ENCODE data around the gene EDIL3. TPM values are rescaled to one million over a fixed set of nuclear protein-coding genes. Genes with fewer than 3 reads are reported as not detected.

The EDIL3 gene
- total RNA-seq, 1 experiment from 2014 or later, result 7.2 TPM

DNA sequence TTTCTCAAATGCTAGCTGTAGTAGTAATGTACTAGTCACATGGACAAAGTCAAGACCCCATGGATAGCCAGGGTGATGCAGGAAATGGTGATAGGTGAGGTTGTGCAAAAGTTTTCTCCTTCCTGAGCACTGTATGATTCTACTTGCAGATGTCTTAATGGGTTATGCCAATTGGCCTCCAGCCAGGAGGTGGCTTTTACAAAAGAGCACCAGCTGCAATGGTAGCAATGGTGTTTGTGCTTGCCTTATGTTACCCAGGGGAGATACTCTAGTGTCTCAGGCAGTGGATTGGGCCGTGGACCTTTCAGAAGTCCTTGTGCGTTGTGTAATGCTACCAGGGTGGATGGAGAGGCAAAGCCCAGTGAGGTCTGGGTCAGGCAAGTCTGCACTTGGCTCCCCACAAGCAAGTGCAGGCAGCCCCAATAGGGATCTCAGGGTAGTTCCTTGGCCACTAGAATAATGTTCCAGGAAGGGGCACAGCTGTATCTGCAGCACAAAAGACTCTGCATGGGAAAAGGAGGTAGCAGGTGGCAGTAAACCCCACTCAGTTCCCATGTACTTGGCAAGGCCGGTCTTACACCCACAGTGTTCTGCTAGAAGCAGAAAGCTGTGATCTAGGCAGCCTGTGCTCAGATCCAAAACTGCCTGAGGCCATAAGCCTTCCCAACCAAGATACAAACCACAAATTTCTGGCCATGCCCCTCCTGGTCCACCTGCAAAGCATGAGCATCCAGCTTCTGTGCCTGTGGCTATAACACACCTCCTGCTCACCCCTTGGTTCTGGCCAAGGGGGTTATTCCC is 46.4 kb upstream of the EDIL3 start:
- CTCF ChIA-PET, result no interaction called here
- intact Hi-C loops (cut with micrococcal nuclease; ENCODE audit: unreplicated experiment), result no loop called here

DNA sequence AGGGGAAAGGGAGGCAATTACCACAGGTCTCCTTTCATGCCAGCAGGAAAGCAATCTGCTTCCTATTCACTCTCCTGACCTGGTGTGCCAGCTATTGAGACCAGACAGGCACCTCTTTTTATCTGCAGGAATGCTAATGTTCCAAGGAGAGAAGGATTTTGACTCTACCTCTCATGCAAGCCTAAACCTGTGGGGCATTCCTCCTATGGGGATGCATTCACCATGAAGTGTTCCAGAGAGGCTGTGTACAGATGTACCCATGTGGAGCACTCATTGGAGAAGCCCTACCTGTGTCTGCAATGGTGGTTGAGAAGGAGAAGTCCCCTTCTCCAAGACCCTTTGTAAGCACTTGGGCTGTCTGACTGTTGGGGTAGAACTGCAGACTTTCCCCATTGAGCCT is 45.4 kb upstream of the EDIL3 start:
- H3K9me2 ChIP-seq (ENCODE audit: insufficient read depth), result no peaks in the 10 kb centered on the region
- H2AFZ ChIP-seq, result no peak overlapping the region
- CTCF ChIA-PET, result no interaction called here
- H3K4me2 ChIP-seq, result no peak overlapping the region
- no peaks in the 10 kb centered on the region for H3K27me3 ChIP-seq (ENCODE audit: insufficient read depth, low read depth)
- H3K4me3 ChIP-seq, result no peak overlapping the region
- H3K9me3 ChIP-seq (ENCODE audit: insufficient read depth, low read depth), result 0 out of 2 replicates have a peak, but pooled peaks cover 8% of the 10 kb centered on the region
- H3K4me1 ChIP-seq (replicated peaks; ENCODE audit: insufficient read depth), result peaks cover 11% of the 10 kb centered on the region; the same call in 1 of the 2 replicates
- POLR2A ChIA-PET (ENCODE audit: unreplicated experiment), result no interaction called here
- H3K27ac ChIP-seq, result no peak overlapping the region
- no peaks in the 10 kb centered on the region for H4K20me1 ChIP-seq (ENCODE audit: insufficient read depth)
- no TSS peak for BruUV-seq (replicated peaks)
- no peak for DNase-seq
- no peaks in the 10 kb centered on the region for H3F3A ChIP-seq (ENCODE audit: insufficient read depth, low read depth)
- TF ChIP-seq EZH2 (IDR thresholded peaks at IDR 0.05; ENCODE audit: low read depth), result no peak
- TF ChIP-seq, protein P1, sequence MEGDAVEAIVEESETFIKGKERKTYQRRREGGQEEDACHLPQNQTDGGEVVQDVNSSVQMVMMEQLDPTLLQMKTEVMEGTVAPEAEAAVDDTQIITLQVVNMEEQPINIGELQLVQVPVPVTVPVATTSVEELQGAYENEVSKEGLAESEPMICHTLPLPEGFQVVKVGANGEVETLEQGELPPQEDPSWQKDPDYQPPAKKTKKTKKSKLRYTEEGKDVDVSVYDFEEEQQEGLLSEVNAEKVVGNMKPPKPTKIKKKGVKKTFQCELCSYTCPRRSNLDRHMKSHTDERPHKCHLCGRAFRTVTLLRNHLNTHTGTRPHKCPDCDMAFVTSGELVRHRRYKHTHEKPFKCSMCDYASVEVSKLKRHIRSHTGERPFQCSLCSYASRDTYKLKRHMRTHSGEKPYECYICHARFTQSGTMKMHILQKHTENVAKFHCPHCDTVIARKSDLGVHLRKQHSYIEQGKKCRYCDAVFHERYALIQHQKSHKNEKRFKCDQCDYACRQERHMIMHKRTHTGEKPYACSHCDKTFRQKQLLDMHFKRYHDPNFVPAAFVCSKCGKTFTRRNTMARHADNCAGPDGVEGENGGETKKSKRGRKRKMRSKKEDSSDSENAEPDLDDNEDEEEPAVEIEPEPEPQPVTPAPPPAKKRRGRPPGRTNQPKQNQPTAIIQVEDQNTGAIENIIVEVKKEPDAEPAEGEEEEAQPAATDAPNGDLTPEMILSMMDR (conservative IDR thresholded peaks at IDR 0.05), result no peak
- intact Hi-C loops (cut with micrococcal nuclease; ENCODE audit: unreplicated experiment), result no loop called here
- H3K36me3 ChIP-seq (ENCODE audit: low read depth), result no peaks in the 10 kb centered on the region
- H3K79me2 ChIP-seq (ENCODE audit: low read depth), result no peaks in the 10 kb centered on the region

More for the DNA sequence above, 46.4 kb upstream of the EDIL3 start:
- Histone ChIP-seq H3K4me2 (0 out of 2 replicates have a peak overlapping the region, but pooled peaks have one; percentile 20), H3K4me3 (no peak overlapping the region), H3K27me3 (ENCODE audit: insufficient read depth, low read depth) (no peaks in the 10 kb centered on the region), H3K9me2 (ENCODE audit: insufficient read depth) (no peaks in the 10 kb centered on the region), H4K20me1 (ENCODE audit: insufficient read depth) (no peaks in the 10 kb centered on the region), H3K4me1 (replicated peaks; ENCODE audit: insufficient read depth) (peaks cover 21% of the 10 kb centered on the region), H3F3A (ENCODE audit: insufficient read depth, low read depth) (peaks cover 6% of the 10 kb centered on the region; the same call in 1 of the 2 replicates), H3K79me2 (ENCODE audit: low read depth) (no peaks in the 10 kb centered on the region), H2AFZ (0 out of 2 replicates have a peak overlapping the region, but pooled peaks have one; percentile 35), H3K9me3 (ENCODE audit: insufficient read depth, low read depth) (0 out of 2 replicates have a peak, but pooled peaks cover 8% of the 10 kb centered on the region), H3K36me3 (ENCODE audit: low read depth) (no peaks in the 10 kb centered on the region), H3K27ac (no peak overlapping the region)
- no peak for TF ChIP-seq EZH2 (IDR thresholded peaks at IDR 0.05; ENCODE audit: low read depth)
- TF ChIP-seq, protein P1 (conservative IDR thresholded peaks at IDR 0.05), result no peak
- no TSS peak for BruUV-seq (replicated peaks)
- peak; percentile 34 to 49 for DNase-seq
- POLR2A ChIA-PET (ENCODE audit: unreplicated experiment), result no interaction called here

DNA sequence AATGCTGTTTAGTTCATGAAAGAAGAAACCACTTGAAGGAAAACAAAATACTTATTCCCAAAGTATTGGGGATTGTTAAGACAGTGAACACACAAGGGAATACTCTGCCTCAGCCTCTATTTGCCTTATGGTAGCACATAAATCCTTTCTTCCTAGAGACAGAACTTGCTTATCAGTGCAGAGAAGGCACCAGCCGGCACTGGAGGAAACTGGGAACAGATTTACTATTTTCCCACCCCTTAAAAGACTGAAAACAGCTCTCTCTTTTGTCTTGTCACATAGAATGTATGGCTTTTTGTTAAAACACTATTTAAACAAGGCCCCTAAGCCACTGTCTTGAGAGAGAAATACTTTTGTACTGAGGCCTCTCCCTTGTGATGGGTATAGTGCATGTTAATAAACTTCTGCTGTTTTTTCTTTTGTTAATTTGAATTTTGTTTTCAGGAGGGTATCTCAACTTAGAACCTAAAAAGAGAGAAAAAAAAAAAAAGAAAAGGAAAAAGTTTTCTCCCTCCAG is 40.7 kb upstream of the EDIL3 start:
- Histone ChIP-seq H3K9me3 (ENCODE audit: insufficient read depth, low read depth) (no peaks in the 10 kb centered on the region), H3F3A (ENCODE audit: insufficient read depth, low read depth) (no peaks in the 10 kb centered on the region), H3K4me2 (no peak overlapping the region), H3K79me2 (ENCODE audit: low read depth) (no peaks in the 10 kb centered on the region), H3K4me1 (replicated peaks; ENCODE audit: insufficient read depth) (no peaks in the 10 kb centered on the region), H3K27ac (no peak overlapping the region), H3K36me3 (ENCODE audit: low read depth) (no peaks in the 10 kb centered on the region), H4K20me1 (ENCODE audit: insufficient read depth) (no peaks in the 10 kb centered on the region), H2AFZ (no peak overlapping the region), H3K4me3 (no peak overlapping the region), H3K9me2 (ENCODE audit: insufficient read depth) (no peaks in the 10 kb centered on the region), H3K27me3 (ENCODE audit: insufficient read depth, low read depth) (no peaks in the 10 kb centered on the region)
- POLR2A ChIA-PET (ENCODE audit: unreplicated experiment), result no interaction called here
- CTCF ChIA-PET, result no interaction called here
- intact Hi-C loops (cut with micrococcal nuclease; ENCODE audit: unreplicated experiment), result no loop called here
- no TSS peak for BruUV-seq (replicated peaks)
- no peak for DNase-seq
- no peak for TF ChIP-seq EZH2 (IDR thresholded peaks at IDR 0.05; ENCODE audit: low read depth)
- TF ChIP-seq, protein P1 (conservative IDR thresholded peaks at IDR 0.05), result no peak
